K562 (cell line): ENCODE results near the gene MED19. TPM values are rescaled to one million over a fixed set of nuclear protein-coding genes. Genes with fewer than 3 reads are reported as not detected.

Experiments
- CHD2 ChIP-seq: IDR thresholded peaks from 2 replicates; pipeline ENCODE4 v1.6.1; 2011; ENCODE audit warnings: low read depth, low read length
- CHD4 ChIP-seq: fragments of 200-600 bp; sonication (generic); IDR thresholded peaks from 3 replicates; pipeline ENCODE4 v1.6.1; 2012; ENCODE audit warnings: low read depth, mild to moderate bottlenecking, mixed read lengths, low read length, inconsistent platforms; ENCODE audit not compliant: insufficient read depth, insufficient replicate concordance, poor library complexity, severe bottlenecking
- EHMT2 ChIP-seq: fragments of 450-650 bp; IDR thresholded peaks from 2 replicates; pipeline ENCODE4 v1.6.1; 2018; ENCODE audit warnings: antibody characterized with exemption
- EP300 ChIP-seq: IDR thresholded peaks from 2 replicates; pipeline ENCODE4 v1.6.1; 2012; ENCODE audit warnings: low read length, improper control_type of control experiment
- FOXJ2 ChIP-seq: fragments of 200-800 bp; sonication (Bioruptor generic); IDR thresholded peaks from 2 replicates; pipeline ENCODE4 v1.6.1; 2016; ENCODE audit warnings: missing genetic modification characterization, missing compliant biosample characterization
- GATAD2A ChIP-seq: fragments of 450-650 bp; IDR thresholded peaks from 2 replicates; pipeline ENCODE4 v1.6.1; 2017
- KHSRP ChIP-seq: fragments of 450-650 bp; IDR thresholded peaks from 2 replicates; pipeline ENCODE4 v1.6.1; 2017
- KLF1 ChIP-seq: fragments of 450-650 bp; IDR thresholded peaks from 2 replicates; pipeline ENCODE4 v1.6.1; 2016; ENCODE audit warnings: missing genetic modification characterization, missing compliant biosample characterization
- LCOR ChIP-seq: sonication (generic); formaldehyde crosslinking; IDR thresholded peaks from 2 replicates; pipeline ENCODE4 v1.8.0; 2022; ENCODE audit warnings: mild to moderate bottlenecking, missing genetic modification reagents
- LEF1 ChIP-seq: fragments of 450-650 bp; IDR thresholded peaks from 2 replicates; pipeline ENCODE4 v1.6.1; 2016; ENCODE audit warnings: mild to moderate bottlenecking
- MECOM ChIP-seq: fragments of 250-450 bp; sonication (Bioruptor Pico); IDR thresholded peaks from 2 replicates; pipeline ENCODE4 v1.8.0; 2022; ENCODE audit warnings: inconsistent platforms
- RBFOX2 ChIP-seq: fragments of 200-400 bp; formaldehyde crosslinking; IDR thresholded peaks from 2 replicates; pipeline ENCODE4 v1.6.1; 2017; ENCODE audit warnings: low read depth, mild to moderate bottlenecking, low read length, moderate library complexity
- TAF9B ChIP-seq: fragments of 450-650 bp; IDR thresholded peaks from 2 replicates; pipeline ENCODE4 v1.6.1; 2018; ENCODE audit warnings: mild to moderate bottlenecking; ENCODE audit not compliant: partially characterized antibody
- TBP ChIP-seq: optimal IDR thresholded peaks from 2 replicates; pipeline ENCODE3; 2011; ENCODE audit warnings: low read depth, low read length, improper control_type of control experiment
- ZNF146 ChIP-seq: IDR thresholded peaks from one replicate; pipeline ENCODE4 v1.6.1; 2018; ENCODE audit warnings: missing compliant biosample characterization; ENCODE audit not compliant: unreplicated experiment
- polyA plus RNA-seq, 8 experiments: library from polyadenylated mRNA; depleted of rRNA in 4 of 8; stranded (reverse) in 5 of 8; unstranded in 3 of 8; fragments of >200 nt; fragmentation: Nextera tagmentation in 2 of 8; fragmentation: Illumina TruSeq in 1 of 8; extraction: Ambion mirVana in 2 of 8; extraction: Trizol in 1 of 8; gene quantifications; 2 replicates each; pipeline versions ENCODE4 v1.2.1 to v1.2.3, GENCODE V29; 2011 to 2014; ENCODE audit warnings: inconsistent platforms in 1 of 8, missing spikeins in 1 of 8
- total RNA-seq, 7 experiments: library from RNA; depleted of rRNA in 6 of 7; stranded (reverse); fragments of >200 nt in 6 of 7; fragmentation: Illumina TruSeq in 2 of 7; extraction: Trizol in 2 of 7; gene quantifications; 2 replicates each; pipeline versions ENCODE4 v1.2.1 to v1.2.3, GENCODE V29; 2011 to 2021; ENCODE audit warnings: low replicate concordance in 1 of 7
- TF ChIP-seq, protein P1 (sequence below): fragments of 200-600 bp; sonication (generic); IDR thresholded peaks from one replicate; pipeline ENCODE4 v1.6.1; 2012; ENCODE audit warnings: mild to moderate bottlenecking, low read depth, low read length, inconsistent platforms
- TF ChIP-seq, protein P2 (sequence below): fragments of 450-650 bp; IDR thresholded peaks from 2 replicates; pipeline ENCODE4 v1.6.1; 2018; ENCODE audit warnings: mild to moderate bottlenecking, low read depth; ENCODE audit not compliant: partially characterized antibody

The MED19 gene
- total and polyA plus RNA-seq, 9 of the 15 experiments (the other 6 are each of a cell fraction or from before 2014, with no cell fraction given): 7.3 to 23.5 (median 15.0) TPM

DNA sequence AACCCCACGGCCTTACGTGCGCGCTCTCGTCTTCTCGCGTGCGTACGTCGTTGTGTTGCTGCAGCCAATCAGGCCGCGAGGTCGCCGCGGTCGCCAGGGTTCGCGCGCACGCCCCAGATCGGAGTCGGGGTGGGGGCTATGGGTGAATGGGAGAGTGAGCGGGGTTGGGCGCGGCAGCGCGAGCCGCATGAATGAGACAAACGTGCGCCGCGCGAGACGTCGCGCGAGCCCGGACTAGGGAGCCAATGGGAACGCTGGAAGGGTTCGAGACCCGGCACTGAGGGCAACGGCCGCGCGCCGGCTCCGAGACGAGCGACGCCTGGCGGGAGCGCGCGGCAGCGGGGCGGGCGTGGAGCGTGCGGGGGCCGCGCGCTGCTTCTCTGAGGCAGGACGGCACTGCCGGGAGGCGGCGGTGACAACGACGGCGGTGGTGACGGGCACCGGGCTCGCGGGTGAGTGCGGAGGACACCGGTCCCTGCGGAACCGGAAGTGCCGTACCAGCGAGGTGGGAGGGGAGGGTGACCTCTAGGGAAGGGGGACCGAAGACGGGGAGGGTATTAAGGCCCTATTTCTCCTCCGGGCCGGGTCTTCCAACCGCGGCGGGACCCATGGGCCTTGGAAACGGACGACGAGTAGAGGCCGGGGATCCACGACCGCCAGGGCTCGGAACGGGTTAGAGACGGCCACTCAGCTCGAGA is 44.1 kb downstream of the MED19 start, which contains the start of gene ZDHHC5 (continued):
- TF ChIP-seq, protein P1, sequence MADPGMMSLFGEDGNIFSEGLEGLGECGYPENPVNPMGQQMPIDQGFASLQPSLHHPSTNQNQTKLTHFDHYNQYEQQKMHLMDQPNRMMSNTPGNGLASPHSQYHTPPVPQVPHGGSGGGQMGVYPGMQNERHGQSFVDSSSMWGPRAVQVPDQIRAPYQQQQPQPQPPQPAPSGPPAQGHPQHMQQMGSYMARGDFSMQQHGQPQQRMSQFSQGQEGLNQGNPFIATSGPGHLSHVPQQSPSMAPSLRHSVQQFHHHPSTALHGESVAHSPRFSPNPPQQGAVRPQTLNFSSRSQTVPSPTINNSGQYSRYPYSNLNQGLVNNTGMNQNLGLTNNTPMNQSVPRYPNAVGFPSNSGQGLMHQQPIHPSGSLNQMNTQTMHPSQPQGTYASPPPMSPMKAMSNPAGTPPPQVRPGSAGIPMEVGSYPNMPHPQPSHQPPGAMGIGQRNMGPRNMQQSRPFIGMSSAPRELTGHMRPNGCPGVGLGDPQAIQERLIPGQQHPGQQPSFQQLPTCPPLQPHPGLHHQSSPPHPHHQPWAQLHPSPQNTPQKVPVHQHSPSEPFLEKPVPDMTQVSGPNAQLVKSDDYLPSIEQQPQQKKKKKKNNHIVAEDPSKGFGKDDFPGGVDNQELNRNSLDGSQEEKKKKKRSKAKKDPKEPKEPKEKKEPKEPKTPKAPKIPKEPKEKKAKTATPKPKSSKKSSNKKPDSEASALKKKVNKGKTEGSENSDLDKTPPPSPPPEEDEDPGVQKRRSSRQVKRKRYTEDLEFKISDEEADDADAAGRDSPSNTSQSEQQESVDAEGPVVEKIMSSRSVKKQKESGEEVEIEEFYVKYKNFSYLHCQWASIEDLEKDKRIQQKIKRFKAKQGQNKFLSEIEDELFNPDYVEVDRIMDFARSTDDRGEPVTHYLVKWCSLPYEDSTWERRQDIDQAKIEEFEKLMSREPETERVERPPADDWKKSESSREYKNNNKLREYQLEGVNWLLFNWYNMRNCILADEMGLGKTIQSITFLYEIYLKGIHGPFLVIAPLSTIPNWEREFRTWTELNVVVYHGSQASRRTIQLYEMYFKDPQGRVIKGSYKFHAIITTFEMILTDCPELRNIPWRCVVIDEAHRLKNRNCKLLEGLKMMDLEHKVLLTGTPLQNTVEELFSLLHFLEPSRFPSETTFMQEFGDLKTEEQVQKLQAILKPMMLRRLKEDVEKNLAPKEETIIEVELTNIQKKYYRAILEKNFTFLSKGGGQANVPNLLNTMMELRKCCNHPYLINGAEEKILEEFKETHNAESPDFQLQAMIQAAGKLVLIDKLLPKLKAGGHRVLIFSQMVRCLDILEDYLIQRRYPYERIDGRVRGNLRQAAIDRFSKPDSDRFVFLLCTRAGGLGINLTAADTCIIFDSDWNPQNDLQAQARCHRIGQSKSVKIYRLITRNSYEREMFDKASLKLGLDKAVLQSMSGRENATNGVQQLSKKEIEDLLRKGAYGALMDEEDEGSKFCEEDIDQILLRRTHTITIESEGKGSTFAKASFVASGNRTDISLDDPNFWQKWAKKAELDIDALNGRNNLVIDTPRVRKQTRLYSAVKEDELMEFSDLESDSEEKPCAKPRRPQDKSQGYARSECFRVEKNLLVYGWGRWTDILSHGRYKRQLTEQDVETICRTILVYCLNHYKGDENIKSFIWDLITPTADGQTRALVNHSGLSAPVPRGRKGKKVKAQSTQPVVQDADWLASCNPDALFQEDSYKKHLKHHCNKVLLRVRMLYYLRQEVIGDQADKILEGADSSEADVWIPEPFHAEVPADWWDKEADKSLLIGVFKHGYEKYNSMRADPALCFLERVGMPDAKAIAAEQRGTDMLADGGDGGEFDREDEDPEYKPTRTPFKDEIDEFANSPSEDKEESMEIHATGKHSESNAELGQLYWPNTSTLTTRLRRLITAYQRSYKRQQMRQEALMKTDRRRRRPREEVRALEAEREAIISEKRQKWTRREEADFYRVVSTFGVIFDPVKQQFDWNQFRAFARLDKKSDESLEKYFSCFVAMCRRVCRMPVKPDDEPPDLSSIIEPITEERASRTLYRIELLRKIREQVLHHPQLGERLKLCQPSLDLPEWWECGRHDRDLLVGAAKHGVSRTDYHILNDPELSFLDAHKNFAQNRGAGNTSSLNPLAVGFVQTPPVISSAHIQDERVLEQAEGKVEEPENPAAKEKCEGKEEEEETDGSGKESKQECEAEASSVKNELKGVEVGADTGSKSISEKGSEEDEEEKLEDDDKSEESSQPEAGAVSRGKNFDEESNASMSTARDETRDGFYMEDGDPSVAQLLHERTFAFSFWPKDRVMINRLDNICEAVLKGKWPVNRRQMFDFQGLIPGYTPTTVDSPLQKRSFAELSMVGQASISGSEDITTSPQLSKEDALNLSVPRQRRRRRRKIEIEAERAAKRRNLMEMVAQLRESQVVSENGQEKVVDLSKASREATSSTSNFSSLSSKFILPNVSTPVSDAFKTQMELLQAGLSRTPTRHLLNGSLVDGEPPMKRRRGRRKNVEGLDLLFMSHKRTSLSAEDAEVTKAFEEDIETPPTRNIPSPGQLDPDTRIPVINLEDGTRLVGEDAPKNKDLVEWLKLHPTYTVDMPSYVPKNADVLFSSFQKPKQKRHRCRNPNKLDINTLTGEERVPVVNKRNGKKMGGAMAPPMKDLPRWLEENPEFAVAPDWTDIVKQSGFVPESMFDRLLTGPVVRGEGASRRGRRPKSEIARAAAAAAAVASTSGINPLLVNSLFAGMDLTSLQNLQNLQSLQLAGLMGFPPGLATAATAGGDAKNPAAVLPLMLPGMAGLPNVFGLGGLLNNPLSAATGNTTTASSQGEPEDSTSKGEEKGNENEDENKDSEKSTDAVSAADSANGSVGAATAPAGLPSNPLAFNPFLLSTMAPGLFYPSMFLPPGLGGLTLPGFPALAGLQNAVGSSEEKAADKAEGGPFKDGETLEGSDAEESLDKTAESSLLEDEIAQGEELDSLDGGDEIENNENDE: no peak
- peak; percentile 74 for TF ChIP-seq TBP
- no peak for TF ChIP-seq GATAD2A
- peak; percentile 93 for TF ChIP-seq CHD2
- no peak for TF ChIP-seq FOXJ2 (tag)
- TF ChIP-seq TAF9B: peak; percentile 28
- no peak for TF ChIP-seq MECOM (CRISPR knock-in tag)
- no peak for TF ChIP-seq KHSRP
- TF ChIP-seq CHD4: no peak
- TF ChIP-seq ZNF146: no peak
- TF ChIP-seq LEF1: no peak
- TF ChIP-seq EP300: peak; percentile 11; the same call in 1 of the 2 replicates
- TF ChIP-seq, protein P2, sequence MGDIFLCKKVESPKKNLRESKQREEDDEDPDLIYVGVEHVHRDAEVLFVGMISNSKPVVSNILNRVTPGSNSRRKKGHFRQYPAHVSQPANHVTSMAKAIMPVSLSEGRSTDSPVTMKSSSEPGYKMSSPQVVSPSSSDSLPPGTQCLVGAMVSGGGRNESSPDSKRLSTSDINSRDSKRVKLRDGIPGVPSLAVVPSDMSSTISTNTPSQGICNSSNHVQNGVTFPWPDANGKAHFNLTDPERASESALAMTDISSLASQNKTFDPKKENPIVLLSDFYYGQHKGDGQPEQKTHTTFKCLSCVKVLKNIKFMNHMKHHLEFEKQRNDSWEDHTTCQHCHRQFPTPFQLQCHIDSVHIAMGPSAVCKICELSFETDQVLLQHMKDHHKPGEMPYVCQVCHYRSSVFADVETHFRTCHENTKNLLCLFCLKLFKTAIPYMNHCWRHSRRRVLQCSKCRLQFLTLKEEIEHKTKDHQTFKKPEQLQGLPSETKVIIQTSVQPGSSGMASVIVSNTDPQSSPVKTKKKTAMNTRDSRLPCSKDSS: no peak
- TF ChIP-seq EHMT2: no peak
- TF ChIP-seq LCOR (CRISPR knock-in tag): no peak
- peak; percentile 97 for TF ChIP-seq RBFOX2
- peak; percentile 78 for TF ChIP-seq KLF1
